Measurements from ENCODE around the gene CDC20.
"Not testable (repeated sequence)": the region's sequence is repeated elsewhere in the genome, so short reads cannot be mapped to it uniquely, and the experiment has no call there.

The CDC20 gene

DNA sequence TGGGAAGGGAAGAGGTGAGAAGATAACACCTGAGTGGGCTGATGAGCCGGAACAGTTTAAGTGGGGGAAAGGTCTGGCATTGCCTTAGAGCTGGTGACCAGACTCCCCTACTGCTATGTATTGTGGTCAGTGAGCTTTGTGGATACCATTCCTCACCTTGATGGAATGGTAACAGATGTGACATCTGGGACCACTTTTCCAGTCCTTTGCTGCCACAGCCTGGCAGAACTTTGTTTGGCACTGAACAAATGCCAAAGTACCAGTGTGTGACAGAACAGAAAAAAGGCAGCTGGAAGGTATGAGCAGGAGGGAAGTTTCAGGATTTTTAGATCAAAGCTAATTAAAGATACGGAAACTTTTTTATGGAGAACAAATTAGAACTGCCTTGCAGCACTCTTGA lies 24.7 kb downstream of the CDC20 start:
- no peak for DNase-seq (ENCODE audit: low spot score)

DNA sequence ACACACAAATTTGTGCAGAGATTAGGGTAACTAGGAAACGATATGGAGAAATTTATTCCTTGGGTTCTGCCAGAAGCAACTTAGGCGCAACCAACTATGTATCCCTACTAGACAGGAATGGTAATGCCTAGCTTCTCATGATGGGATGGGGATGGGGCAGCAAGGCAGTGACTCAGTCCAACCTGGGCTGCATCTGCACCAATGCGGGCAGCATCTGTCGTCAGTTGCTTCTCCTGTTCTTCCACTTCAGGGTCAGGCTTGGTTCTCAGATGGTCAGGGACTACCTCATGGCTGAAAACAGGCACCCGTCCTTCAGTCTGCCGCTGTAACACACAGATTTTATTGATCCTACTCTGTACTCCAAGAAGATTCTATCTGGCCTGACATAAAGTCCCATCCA lies 27.9 kb downstream of the CDC20 start:
- DNase-seq (ENCODE audit: low spot score): no peak

DNA sequence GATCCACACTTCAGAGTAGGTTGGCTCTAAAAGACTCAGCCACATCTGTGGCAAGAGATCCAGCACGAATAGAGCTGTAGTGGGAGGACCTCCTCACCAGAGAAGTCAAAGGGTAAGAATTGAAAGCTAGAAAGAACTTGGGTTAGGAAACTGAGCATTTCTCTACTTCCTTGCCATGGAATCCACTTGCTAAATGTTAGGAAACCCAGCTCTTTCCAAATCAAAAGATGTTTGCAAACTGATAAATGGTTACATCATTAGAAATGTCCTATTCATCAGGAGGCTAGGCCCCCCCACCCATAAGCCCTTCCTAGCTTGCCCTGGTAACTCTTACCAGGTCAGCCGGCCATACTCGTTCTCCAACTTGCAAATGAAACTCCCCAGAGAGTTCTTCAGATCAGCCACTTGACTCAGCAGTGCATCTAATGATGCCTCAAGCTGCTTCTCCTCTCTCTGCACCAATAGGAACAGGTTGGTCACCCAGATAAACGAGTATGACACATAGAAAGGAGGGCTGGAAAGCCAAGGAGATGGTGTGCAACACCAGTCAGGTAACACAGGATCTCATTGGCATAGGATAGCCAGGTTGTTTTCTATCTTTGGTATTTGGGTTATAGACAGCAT lies 29.3 kb downstream of the CDC20 start:
- no peak for DNase-seq (ENCODE audit: low spot score)

DNA sequence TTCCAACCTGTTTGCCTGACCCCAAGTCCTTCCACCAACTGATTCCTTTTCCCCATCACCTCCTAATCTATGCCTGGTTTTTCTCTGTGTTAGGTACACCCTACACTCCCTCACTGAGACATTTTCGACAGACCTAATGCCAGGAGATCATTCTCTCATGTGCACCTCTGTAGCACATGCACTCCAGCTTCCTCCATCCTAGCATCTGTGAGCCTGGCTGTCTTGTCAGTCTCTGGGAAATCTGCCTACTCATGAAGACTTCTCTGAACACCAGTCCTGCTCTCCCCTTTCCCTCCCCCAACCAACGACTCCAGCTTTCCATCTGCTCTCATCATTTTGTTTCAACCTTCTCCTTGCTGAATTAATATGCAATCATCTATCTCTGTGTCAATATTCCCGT lies 29.8 kb downstream of the CDC20 start:
- no peak for DNase-seq (ENCODE audit: low spot score)

DNA sequence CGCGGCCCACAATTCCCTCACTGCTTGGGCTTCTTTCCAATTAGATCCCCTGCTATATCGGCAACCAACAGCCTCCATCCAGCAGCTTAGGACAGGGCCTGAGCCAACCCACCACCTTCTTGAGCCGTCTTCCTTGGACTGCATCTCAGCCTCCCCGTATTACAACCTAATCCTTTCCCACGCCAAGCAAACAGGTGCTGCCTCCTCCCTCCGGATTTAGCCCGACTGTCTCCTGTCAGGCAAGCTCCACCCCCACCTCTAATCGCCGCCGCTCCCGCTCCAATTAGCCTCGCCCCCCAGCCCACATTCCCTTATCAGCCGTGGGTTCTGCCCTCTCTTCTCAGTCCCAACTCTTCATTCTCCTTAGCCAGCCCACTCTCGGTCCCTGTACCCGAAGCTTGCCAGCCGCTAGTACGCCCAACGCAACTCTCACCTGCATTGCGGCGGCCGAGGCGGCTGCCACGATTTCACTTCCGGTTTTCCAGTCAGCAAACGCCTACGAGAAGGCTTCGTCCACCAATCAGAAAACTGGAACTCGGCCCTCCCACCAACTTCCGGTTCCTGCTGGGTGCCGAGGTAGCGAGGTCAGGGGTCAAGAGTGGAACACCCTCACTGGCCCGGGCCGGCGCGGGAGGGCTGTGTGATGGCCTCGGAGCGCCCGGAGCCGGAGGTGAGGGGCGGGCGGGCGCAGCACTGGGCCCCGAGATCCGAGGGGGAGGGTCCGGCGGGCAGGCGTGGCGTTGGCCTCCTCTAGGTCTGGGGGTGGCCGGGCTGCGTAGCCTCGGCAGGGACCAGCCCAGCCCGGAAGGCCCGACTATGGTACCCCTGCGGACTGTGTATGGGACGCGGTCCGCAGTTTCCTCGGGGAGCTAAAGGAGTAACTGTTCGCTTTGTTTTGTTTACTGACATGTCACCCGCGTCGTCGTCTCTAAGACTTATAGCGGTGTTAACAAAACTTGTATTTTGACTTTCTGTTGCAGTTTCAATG lies 30.8 kb downstream of the CDC20 start, which contains the start of the genes MED8 and SZT2:
Gene MED8 (minus strand): TSS at position 475 of the 988 bp plus-strand sequence. CDS start 36 bp downstream, at position 439.
Gene SZT2 (plus strand): TSS at position 574 of the 988 bp plus-strand sequence. CDS start 70 bp downstream, at position 644.
- DNase-seq (ENCODE audit: low spot score): peak; percentile 97

DNA sequence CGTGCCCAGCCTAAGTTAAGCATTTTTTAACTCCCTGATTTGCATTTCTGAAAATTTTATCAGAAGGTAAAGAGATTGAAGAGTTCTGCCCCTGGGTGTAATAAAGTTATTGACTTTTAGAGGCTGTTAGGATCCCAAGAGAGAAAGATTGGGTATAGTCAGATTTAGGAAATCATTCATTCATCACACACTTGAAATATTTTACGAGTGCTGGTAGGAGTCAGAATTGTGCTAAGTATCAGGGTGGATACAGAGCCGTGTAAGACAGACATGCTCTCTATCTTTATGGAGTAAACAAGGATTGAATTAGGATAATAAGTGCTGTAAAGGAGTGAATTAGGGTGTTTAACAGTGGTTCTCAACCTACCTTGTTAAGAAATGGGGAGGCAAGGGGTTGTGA lies 33.9 kb downstream of the CDC20 start:
- DNase-seq (ENCODE audit: low spot score): no peak

DNA sequence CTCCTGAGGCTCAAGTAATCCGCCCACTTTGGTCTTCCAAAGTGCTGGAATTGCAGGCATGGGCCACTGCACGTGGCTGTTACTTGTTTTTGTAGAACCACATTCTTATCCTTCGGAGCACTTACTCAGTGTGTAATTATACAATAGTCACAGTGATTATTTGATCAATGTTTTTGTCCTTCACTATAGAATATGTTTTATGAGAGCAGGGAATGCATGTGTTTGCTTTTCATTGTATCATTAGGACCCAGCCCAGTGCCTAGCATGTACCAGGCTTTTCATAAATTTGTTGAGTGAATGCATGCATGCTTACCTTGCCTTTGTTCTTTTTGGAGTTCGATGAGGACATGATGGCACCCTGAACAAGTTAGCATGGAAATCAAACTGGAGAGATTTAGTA lies 36.7 kb downstream of the CDC20 start:
- no peak for DNase-seq (ENCODE audit: low spot score)

DNA sequence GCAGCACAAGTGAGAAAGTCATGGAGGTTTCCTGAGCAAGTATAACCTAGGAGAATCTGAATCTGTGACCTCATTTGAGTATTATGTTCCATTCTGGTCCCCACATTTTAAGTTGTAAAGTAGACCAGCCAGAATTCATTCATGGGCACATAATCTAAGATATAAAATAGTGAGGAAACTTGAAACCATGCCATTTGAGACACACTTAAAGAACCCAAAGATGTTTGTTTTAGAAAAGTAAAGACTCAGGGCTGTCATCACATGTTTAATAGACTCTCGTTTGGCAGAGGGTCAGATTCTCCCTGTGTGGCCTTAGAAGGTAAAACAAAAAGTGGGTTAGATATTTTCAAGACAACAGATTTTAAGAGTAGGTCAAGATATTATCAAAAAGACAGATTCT lies 37.3 kb downstream of the CDC20 start:
- DNase-seq (ENCODE audit: low spot score): no peak

DNA sequence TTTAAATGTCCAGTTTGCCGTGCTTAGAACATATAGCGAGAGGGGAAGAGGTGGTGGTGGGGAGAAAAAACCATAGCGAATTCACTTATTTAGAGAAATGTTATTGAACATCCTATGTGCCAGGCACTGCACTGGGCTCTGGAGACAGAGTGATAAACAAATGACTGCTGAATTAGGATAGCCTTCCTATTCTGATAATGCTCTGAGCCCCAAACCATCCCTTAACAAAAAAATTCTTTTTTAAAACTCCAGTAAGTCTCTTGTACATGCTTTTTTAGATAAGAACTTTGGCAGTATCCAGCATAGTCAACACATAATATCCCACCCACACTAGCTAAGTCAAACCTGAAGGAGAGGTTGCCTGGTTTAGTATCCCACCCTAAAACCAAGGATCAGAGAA lies 39.4 kb downstream of the CDC20 start:
- DNase-seq (ENCODE audit: low spot score): no peak

DNA sequence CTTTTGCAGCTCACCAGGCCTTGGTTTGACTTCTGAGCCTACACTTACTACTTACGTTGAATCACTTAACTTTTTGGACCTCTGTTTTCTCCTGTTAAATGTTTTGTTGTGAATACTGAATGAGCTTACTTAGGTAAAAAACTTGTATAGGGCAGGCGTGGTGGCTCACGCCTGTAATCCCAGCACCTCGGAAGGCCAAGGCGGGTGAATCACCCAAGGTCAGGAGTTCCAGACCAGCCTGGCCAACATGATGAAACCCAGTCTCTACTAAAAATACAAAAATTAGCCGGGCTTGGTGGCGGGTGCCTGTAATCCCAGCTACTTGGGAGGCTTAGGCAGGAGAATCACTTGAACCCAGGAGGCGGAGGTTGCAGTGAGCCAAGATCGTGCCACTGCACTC lies 41.7 kb downstream of the CDC20 start:
- not testable (repeated sequence) for DNase-seq (ENCODE audit: low spot score)

DNA sequence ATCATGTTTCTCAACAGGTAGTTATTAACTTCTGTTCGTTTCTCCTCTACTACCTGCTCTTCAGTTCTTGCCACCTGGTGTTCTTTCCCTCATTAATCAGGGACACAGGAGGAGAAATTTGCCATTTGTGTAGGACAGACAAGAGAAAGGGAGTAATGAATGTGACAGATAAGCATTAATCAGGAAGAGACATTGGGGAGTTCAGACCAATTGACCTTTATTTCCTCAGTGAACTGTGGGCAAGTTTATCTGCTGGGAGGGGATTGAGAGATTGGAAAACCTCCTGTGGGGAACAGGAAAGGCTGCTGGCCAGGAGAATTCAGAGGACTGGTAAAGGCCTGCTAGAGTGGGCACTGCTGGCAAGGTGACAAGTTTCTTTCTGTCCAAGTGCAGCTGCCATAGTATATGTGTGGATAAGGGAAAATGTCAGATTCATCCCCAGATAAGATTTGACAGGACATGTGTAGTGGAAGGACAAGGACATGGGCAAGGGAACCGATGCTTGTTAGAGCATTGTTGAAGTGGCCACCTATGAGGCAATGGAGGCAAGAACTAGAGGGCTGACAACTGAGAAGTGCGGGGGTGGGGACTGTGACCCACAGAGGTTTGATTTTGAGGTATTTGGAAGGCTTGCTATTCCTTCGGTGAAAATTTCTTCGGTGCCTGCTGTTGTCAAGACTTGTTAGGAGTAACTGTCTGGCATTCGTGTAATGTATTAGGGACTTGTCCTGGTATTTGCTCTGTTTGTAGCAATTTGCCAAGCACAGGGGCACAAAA lies 43.5 kb downstream of the CDC20 start:
- no peak for DNase-seq (ENCODE audit: low spot score)

DNA sequence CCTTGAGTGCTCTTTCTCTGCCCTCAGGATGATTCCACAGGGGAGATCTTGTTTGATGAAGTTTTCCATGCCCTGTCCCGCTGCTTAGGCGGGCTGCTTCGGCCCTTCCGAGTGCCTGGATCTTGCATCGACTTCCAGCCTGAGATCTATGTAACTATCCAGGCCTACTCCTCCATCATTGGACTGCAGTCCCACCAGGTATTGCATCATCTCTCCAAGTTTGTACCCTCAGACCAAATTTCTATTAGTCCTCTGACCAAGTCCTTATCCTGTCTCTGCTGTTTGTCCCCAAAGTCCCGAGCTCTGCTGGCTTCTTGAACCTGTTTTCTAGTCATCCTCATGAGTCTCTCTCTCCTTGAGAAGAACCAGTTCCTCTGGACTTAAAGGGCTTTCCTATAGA lies 45.6 kb downstream of the CDC20 start:
- DNase-seq (ENCODE audit: low spot score): no peak

DNA sequence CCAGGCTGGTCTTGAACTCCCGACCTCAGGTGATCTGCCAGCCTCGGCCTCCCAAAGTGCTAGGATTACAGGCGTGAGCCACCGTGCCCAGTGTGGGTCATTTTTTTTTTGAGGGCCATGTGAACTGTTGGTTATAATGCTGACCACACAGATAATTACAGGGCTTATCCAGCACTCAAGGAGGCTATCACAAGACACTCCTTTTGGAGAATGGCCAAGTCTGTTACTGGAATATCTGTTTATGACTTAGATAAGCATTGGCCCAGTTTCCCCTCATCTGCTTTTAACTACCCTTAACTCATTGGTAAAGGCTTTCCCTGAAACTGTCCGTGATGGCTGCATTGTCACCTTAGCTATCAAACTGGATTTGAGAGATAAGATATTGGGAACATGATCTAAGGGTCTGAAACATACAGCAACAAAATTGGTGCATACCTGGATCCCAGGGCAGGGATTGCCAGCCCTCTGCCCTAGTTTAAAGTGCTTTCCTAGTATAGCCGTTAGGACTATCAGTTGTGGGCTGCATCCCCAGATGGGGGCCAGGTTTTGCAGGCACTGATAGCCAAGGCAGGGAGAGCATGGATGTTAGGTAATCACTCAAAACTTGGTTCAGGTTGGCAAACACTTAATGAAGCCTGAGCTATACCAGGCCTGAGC lies 46.6 kb downstream of the CDC20 start:
- no peak for DNase-seq (ENCODE audit: low spot score)

DNA sequence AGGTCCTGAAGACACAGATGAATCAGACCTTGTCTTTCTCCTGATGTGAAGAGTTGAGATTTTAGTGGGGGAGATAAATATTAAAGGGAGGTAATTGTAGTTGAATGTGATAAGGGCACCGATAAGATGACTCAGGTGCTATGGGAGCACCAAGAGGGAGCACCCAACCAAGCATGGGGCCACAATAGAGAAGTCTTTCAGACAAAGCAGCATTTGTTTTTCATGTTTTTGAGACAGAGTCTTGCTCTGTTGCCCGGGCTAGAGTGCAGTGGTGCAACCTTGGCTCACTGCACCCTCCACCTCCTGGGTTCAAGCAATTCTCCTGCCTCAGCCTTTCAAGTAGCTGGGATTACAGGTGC lies 47.1 kb downstream of the CDC20 start:
- no peak for DNase-seq (ENCODE audit: low spot score)

DNA sequence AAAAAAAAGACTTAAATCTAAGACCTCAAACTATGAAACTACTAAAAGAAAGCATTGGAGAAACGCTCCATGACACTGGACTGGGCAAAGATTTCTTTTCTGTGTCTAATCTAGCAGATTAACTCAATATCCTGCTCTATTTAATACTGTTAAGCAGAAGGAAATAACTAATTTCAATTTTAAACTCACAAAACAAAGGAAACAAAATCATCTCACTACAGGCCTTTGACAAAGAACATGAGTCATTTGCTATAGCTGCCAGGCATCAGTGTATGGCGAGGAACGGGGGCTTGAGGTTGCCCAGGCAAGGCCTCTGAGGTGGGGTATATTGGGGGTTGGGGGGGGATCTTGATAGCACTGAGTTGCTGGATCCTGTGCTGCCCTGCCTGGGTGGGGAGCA lies 51.8 kb downstream of the CDC20 start:
- DNase-seq (ENCODE audit: low spot score): no peak

Measured in left forelimb (tissue), 1 donor.